SU-DHL-6 (cell line): ENCODE results near the gene DALRD3.

Experiments used
- H2AFZ ChIP-seq: fragments of 200-600 bp; sonication (generic); 2 replicates; pipeline ENCODE4 v1.6.1; 2014; ENCODE audit warnings: low read depth, mild to moderate bottlenecking, moderate library complexity, mixed read lengths, antibody characterized with exemption, low read length; ENCODE audit not compliant: severe bottlenecking
- H3F3A ChIP-seq: fragments of 200-600 bp; shearing (Covaris generic); 2 replicates; pipeline ENCODE4 v1.6.0; 2016; ENCODE audit warnings: antibody characterized with exemption, mild to moderate bottlenecking; ENCODE audit not compliant: insufficient read depth
- H3K27ac ChIP-seq: fragments of 200-600 bp; sonication (generic); 2 replicates; pipeline ENCODE4 v1.5.1; 2016; ENCODE audit warnings: low read depth, mild to moderate bottlenecking, low read length, moderate library complexity, mixed read lengths
- H3K27me3 ChIP-seq: fragments of 200-600 bp; sonication (generic), shearing (Covaris generic); 2 replicates; pipeline ENCODE4 v1.6.0; 2014; ENCODE audit warnings: mild to moderate bottlenecking, low read length
- H3K36me3 ChIP-seq: fragments of 200-600 bp; sonication (generic); 2 replicates; pipeline ENCODE4 v1.6.1; 2014; ENCODE audit warnings: mild to moderate bottlenecking, low read length, mixed read lengths
- H3K4me2 ChIP-seq: fragments of 300-600, 200-600 bp; shearing (Covaris generic), sonication (generic); 2 replicates; pipeline ENCODE4 v1.6.0; 2014; ENCODE audit warnings: low read length, low read depth, mild to moderate bottlenecking; ENCODE audit not compliant: poor library complexity, severe bottlenecking
- H3K4me3 ChIP-seq: fragments of 200-600 bp; sonication (generic); 2 replicates; pipeline ENCODE4 v1.5.1; 2014; ENCODE audit warnings: antibody characterized with exemption, low read length, mild to moderate bottlenecking, mixed read lengths; ENCODE audit not compliant: insufficient read depth, poor library complexity, severe bottlenecking
- H3K79me2 ChIP-seq: fragments of 200-600 bp; sonication (generic); 2 replicates; pipeline ENCODE4 v1.6.1; 2014; ENCODE audit warnings: mild to moderate bottlenecking, low read length, moderate library complexity; ENCODE audit not compliant: insufficient read depth
- H3K9ac ChIP-seq: fragments of 200-600 bp; sonication (generic); 2 replicates; pipeline ENCODE4 v1.7.0; 2014; ENCODE audit warnings: mild to moderate bottlenecking, low read length
- H3K9me2 ChIP-seq: fragments of 200-600 bp; sonication (generic); replicated peaks from 2 replicates; pipeline ENCODE4 v1.6.1; 2014; ENCODE audit warnings: low read length; ENCODE audit not compliant: insufficient read depth
- H3K9me3 ChIP-seq: fragments of 200-600 bp; sonication (generic); 2 replicates; pipeline ENCODE4 v1.6.1; 2014; ENCODE audit warnings: low read length, mixed read lengths; ENCODE audit not compliant: insufficient read depth
- H4K20me1 ChIP-seq: fragments of 200-600 bp; sonication (generic); 2 replicates; pipeline ENCODE4 v1.6.1; 2014; ENCODE audit warnings: low read depth, mild to moderate bottlenecking, antibody characterized with exemption, low read length, moderate library complexity, mixed read lengths
- EZH2phosphoT487 ChIP-seq: fragments of 200-600 bp; sonication (generic), shearing (Covaris generic); conservative IDR thresholded peaks from 2 replicates; pipeline ENCODE4 v1.6.1; 2018; ENCODE audit warnings: mild to moderate bottlenecking, antibody characterized with exemption, low read length, moderate library complexity, mixed read lengths
- TF ChIP-seq, protein P1 (sequence below): fragments of 200-600 bp; sonication (generic); IDR thresholded peaks from one replicate; pipeline ENCODE4 v1.5.1; 2017; ENCODE audit warnings: antibody characterized with exemption, mild to moderate bottlenecking, low read length, moderate library complexity; ENCODE audit not compliant: insufficient read depth, poor library complexity, severe bottlenecking

Gene DALRD3

DNA sequence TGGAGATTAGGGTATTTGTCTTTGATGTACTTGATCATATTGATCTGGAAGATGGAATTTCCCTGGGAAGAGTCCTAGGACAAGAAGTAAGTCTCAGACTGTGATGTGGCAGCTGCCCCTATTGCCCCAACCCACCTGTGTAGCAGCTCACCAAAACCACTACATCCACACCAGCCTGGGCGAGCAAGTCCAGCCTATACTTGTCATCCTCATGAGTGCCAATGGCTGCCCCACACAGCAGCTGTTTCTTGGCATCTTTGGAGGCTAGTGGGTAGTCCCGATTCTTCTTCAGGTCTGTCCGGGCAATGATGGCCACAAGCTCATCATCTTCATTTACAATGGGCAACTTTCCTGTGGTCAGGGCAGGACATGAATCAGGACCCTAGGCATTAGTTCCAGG, 8.2 kb upstream of the DALRD3 start:
- Histone ChIP-seq H3K27ac (no peak overlapping the region), H3K4me2 (no peak overlapping the region), H3F3A (peaks cover 33% of the 10 kb centered on the region), H3K27me3 (no peaks in the 10 kb centered on the region), H4K20me1 (no peaks in the 10 kb centered on the region), H3K36me3 (0 out of 2 replicates have a peak, but pooled peaks cover 11% of the 10 kb centered on the region), H3K79me2 (peaks cover 30% of the 10 kb centered on the region), H3K9ac (no peak overlapping the region), H3K4me3 (no peak overlapping the region), H3K9me2 (no peaks in the 10 kb centered on the region), H2AFZ (no peak overlapping the region), H3K9me3 (no peaks in the 10 kb centered on the region)
- TF ChIP-seq EZH2phosphoT487, result no peak
- TF ChIP-seq, protein P1, sequence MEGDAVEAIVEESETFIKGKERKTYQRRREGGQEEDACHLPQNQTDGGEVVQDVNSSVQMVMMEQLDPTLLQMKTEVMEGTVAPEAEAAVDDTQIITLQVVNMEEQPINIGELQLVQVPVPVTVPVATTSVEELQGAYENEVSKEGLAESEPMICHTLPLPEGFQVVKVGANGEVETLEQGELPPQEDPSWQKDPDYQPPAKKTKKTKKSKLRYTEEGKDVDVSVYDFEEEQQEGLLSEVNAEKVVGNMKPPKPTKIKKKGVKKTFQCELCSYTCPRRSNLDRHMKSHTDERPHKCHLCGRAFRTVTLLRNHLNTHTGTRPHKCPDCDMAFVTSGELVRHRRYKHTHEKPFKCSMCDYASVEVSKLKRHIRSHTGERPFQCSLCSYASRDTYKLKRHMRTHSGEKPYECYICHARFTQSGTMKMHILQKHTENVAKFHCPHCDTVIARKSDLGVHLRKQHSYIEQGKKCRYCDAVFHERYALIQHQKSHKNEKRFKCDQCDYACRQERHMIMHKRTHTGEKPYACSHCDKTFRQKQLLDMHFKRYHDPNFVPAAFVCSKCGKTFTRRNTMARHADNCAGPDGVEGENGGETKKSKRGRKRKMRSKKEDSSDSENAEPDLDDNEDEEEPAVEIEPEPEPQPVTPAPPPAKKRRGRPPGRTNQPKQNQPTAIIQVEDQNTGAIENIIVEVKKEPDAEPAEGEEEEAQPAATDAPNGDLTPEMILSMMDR, result no peak

DNA sequence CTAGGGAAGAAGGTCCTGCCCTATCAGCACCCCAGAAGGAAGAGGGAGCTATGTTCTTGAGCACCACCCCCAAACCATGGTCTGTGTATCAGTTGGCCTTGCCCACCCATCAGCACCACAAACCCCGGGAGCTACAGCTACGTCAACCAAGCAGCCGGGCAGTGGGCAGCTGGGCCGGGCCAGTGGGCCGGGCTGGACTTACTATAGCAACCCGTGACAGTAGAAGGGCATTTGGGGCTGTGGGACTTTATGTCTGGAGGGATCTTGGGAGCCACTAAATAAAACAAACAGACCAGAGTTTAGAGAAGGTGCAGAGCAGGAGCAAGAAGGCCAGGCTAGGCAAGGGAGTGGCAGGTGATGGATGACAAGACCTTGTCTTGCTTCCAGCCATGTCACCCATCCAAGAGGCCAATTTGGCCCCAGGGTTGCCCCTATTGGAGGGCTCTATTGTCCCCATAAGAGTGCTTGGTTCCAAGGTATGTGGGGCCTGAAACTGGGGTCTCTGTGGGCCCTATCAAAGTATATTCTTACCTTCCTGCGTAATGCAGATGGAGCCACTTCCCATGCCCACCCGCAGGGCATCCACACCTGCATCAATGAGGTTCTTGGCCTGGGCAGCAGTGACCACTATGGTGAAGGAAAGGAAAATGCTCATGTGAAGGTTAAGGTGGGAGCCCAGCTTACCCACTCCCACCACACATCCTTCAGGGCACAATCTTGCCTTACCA, 7.6 kb upstream of the DALRD3 start:
- Histone ChIP-seq H3K9me3 (no peaks in the 10 kb centered on the region), H2AFZ (no peak overlapping the region), H3K4me3 (no peak overlapping the region), H3K79me2 (peaks cover 30% of the 10 kb centered on the region), H3F3A (peaks cover 33% of the 10 kb centered on the region), H4K20me1 (no peaks in the 10 kb centered on the region), H3K4me2 (peak overlapping the region; percentile 21), H3K36me3 (0 out of 2 replicates have a peak, but pooled peaks cover 11% of the 10 kb centered on the region), H3K9ac (no peak overlapping the region), H3K27ac (peak overlapping the region; percentile 61), H3K9me2 (no peaks in the 10 kb centered on the region), H3K27me3 (no peaks in the 10 kb centered on the region)
- no peak for TF ChIP-seq EZH2phosphoT487
- TF ChIP-seq, protein P1, result no peak

DNA sequence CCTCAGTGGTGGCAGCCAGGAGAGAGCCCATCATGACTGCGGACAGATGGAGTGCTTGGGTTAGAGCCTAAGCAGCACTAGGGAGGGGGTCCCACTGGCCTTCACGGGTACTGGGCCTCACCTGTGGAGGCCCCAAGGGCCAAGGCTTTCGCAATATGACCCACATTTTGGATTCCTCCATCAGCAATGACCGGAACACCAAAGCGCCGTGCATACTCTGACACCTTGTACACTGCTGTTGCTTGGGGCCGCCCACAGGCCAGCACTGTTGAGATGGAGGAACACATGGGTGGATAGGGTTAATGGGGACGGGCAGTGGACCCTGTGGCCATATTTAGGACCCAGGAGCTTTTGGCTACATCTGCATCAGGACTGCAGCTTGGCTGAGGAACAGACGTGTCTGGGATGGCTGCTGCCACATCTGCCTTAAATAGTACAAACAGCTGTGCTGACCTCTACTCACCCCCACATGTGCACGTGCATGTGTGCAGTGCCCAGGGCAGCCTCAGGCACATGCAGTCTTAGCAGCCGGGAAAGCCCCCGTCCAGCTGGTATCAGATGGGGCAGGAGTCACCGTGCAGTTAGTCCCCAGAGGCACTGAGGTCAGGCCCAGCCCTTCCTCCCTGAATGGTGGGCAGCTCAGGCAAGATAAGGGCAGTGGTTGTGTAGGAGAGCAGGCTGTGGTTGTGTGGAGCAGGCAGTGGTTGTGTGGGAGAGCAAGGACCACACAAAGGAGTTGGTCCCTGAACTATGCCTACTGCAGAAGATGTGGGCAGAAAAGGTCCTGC, 6.8 kb upstream of the DALRD3 start:
- no peaks in the 10 kb centered on the region for H3K27me3 ChIP-seq
- no peak overlapping the region for H3K4me3 ChIP-seq
- no peak overlapping the region for H2AFZ ChIP-seq
- H3F3A ChIP-seq, result peaks cover 26% of the 10 kb centered on the region
- no peak overlapping the region for H3K9ac ChIP-seq
- H3K36me3 ChIP-seq, result 0 out of 2 replicates have a peak, but pooled peaks cover 11% of the 10 kb centered on the region
- H3K9me2 ChIP-seq, result no peaks in the 10 kb centered on the region
- H3K4me2 ChIP-seq, result peak overlapping the region; percentile 21
- H3K27ac ChIP-seq, result peak overlapping the region; percentile 61
- H3K79me2 ChIP-seq, result peaks cover 35% of the 10 kb centered on the region
- no peaks in the 10 kb centered on the region for H3K9me3 ChIP-seq
- no peaks in the 10 kb centered on the region for H4K20me1 ChIP-seq
- TF ChIP-seq, protein P1, result no peak
- TF ChIP-seq EZH2phosphoT487, result no peak
